SIG-M5 (cell line): ENCODE measurements around the gene FAM227B.
"Not testable (repeated sequence)": the region's sequence is repeated elsewhere in the genome, so short reads cannot be mapped to it uniquely, and the experiment has no call there.

ENCODE experiments used
- DNase-seq: peaks from one replicate; lab custom pipeline; 2025; lab: John Stamatoyannopoulos, UW

The FAM227B gene

DNA sequence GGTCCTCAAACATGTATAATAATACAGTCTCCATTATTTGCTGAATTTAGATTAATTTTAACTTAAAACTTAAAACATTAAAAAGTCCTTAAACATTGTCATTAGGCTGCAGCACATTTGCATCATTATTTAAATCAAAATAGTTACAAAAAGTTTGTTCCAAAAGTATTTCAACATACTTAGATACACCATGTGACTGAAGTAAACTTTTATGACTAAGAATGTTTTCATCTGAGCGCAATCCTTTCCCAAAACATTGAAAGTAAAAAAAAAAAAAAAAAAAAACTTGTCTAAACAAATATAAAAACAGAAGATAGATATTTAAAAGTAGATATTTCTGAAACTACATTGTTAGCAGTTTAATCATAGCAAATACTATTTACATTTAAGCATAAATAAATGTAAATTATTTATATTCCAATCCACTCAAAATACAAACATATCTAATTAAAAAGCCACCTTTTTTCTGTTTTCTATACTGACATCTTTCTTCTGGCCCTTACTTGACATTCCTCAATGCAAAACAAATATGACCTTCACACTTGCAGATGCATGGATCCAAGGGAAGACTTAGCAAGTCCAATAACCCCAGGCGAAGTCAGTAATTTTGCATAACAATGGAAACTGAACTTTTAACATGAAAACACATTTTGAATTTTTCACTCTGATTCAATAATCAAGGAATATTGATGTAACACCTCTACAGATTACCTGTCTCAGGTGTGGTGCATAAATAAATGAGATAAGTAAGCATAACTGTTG is 10.3 kb downstream of the FAM227B start:
- DNase-seq = no peak

DNA sequence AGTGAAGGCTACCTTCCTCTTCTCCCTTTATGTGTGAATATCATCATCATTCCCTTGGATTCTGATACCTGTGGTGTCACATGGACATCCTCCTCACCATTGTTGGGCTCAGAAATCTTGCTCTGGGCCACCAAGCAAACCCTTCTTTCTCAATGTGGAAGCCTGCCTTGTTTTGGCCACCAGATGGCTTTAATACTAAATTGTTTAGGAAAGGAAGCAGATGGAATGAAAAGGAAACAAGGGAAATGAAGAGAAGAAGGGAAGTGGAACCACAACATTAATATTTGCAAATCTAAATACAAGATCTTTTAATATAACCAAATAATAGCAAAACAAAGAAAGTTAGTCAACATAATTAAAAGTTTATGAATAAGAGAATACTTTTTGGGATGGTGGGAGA is 14.0 kb downstream of the FAM227B start:
- no peak for DNase-seq

DNA sequence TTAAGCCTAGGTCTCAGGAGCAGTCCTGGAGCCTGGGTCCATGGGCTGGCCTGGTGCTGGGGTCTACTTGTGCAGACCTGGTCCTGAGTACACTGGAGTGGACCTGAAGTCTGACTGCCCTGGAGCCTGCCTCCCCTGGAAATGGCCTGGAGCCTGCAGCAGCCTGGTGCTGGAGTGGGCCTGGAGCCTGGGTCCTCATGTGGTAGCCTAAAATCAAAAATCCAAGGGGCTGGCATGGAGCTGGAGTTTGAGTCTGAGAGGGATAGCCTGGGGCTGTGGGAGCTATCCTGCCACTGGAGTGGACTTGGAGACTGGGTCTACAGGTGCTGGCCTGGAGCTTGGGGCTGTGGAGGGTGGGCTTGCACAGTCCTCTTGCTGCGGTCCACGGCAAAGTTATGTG is 15.0 kb downstream of the FAM227B start:
- DNase-seq = no peak

DNA sequence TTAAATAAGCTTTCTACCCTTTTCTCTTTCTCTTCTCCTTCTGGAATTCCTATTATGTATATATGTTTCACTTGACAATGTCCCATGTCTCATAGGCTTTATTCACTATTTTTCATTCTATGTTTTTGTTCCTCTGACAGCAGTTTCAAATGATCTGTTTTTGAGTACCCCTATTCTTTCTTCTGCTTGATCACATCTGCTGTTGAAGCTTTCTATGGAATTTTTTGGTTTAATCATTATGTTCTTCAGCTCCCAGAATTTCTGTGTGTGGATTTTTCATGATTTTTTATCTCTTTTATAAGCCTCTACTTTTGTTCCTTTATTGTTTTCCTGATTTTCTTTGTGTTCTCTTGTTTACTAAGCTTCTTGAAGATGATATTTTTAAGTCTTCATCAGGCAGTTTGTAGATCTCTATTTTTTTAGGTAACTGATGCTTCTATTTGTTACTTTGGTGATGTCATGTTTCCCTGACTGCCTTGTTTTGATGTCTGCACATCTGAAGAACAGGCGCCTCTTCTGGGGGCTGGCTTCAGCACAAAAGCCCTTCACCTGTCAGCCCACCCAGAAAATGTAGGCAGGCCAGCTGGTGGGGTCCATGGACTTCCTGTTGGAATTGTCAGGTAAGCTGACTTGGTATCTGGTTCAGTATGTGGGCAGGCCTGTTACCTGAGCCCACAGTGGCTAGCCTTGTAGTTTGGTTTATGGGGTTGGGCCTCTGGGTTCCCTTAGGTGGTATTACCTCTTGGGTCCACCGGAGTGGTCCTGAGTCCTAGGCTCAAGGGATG is 15.8 kb downstream of the FAM227B start:
- DNase-seq = no peak

DNA sequence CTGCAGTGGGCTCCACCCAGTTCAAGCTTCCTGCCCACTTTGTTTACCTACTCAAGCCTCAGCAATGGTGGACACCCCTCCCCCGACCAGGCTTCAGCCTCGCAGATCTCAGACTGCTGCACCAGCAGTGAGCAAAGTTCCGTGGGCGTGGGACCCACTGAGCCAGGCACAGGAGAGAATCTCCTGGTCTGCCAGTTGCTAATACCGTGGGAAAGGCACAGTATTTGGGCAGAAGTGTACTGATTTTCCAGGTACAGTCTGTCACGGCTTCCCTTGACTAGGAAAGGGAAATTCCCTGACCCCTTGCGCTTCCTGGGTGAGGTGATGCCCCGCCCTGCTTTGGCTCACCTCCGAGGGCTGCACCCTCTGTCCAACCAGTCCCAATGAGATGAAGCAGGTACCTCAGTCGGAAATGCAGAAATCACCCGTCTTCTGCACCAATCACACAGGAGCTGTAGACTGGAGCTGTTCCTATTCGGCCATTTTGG is 27.7 kb downstream of the FAM227B start:
- DNase-seq = not testable (repeated sequence)

DNA sequence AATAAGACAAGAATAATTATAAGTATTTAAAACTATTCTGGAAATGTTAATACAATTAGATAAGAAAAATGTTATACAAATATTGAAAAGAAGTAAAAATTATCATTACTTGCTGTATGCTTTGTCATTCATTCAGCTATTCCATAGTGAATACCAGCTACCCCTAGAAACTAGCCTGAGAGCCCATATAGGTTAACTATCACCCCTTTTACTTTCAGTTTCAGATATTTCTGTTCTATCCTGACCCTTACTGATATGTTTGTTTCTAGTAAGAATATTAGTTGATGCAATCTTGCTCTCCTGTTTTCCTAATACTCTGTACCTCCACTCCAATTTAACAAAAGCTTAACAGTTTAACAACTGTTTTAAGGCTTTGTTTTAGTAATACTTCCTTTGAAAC is 31.6 kb downstream of the FAM227B start:
- no peak for DNase-seq

DNA sequence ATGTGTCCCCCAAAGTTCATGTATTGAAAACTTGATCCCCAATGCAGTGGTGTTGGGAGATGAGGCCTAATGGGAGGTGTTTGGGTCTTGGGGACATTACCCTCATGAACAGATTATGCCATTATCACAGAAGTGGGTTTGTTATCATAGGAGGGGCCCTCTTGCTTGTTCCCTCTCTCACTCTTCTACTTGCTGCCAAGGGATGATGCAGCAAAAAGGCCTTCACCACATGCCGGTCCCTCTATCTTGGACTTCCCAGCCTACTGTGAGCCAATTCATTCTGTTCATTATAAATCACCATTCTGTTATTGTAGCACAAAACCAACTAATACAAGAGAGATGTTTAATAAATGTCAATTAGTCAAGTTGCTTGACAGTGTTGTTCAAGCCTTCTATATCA is 47.2 kb downstream of the FAM227B start:
- no peak for DNase-seq

DNA sequence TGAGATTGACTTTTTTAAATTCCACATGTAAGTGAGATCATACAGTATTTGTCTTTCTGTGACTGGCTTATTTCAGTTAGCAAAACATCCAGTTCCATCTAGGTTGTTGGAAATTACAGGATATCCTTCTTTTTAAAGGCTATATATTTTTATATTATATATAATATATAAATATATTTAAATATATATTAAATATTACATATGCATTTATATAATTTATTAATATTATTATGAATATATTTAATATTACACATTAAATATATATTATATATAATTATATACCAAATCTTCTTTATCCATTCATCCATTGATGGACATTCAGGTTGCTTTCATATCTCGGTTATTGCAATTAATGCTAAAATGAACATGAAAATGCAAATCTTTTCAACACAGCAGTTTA is 49.9 kb downstream of the FAM227B start:
- no peak for DNase-seq

DNA sequence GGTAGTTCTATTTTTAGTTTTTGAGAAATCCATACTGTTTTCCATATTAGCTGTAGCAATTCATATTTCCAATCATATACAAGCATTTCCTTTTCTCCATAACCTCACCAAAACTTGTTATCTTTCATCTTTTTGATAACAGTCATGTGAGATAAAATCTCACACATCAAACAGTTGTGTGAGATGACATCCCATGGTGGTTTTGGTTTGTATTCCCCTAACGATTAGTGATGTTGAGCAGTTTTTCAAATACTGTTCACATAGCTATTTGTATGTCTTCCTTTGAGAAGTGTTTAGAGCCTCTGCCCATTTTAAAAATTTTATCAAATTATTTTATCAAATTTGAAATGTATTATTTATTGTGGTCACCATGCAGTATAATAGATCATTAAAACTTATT is 50.4 kb downstream of the FAM227B start:
- no peak for DNase-seq

DNA sequence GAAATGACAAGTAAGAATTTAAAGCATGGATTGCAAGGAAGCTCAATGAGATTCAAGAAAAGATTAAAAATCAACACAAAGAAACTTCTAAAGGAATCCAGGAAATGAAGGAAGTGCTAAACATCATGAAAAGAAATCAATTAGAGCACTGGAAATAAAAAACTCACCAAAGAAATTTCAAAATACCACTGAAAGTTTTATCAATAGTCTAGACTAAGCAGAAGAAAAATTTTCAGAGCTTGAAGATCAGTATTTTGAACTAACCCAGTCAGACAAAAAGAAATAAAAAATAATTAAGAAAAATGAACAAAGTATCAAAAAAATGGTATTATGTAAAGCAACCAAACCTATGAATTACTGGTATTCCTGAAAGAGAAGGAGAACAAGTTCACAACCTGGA is 60.6 kb downstream of the FAM227B start:
- DNase-seq = no peak

DNA sequence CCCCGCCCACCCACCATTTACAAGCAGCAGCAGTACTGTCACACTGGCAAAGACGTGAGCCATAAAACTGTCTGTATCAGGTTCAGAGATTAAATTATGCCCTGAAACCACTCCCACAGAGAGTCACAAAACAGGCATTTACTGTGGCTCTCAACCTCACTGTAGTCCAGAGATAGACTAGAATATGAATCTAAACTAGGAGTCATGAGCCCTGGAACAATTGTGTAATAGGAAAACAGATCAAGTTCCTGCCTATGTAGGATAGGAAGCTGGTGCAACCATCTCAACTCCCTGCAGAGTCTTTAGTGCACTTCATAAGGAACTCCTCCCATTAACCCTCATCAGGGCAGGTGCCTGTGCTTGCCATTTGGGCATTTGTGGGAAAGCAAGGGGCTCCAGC is 61.7 kb downstream of the FAM227B start:
- DNase-seq = no peak

DNA sequence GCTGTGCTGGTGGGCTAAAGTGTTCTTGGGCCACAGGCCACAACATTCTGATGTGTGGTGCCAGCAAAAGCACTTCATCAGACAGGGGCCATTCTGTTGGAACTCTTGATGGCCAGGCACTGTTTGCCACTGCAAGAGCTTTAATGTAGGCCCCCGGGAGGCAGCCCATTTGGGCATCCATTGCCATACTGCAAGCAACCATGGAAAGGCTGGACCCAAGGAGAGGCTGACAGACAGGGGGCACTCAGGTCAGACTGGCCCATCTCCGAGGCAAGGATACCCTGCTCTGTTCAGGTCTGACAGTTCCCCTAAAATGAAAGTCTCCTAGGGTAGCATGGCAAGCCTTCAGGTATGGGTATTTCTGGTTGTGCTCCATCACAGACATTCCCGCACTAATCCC is 64.2 kb downstream of the FAM227B start:
- no peak for DNase-seq

DNA sequence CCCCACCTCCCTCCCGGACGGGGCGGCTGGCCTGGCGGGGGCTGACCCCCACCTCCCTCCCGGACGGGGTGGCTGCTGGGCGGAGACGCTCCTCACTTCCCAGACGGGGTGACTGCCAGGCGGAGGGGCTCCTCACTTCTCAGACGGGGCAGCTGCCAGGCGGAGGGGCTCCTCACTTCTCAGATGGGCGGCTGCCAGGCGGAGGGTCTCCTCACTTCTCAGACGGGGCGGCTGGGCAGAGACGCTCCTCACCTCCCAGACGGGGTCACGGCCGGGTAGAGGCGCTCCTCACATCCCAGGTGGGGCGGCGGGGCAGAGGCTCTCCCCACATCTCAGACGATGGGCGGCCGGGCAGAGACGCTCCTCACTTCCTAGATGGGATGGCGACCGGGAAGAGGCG is 70.3 kb downstream of the FAM227B start:
- DNase-seq = not testable (repeated sequence)

DNA sequence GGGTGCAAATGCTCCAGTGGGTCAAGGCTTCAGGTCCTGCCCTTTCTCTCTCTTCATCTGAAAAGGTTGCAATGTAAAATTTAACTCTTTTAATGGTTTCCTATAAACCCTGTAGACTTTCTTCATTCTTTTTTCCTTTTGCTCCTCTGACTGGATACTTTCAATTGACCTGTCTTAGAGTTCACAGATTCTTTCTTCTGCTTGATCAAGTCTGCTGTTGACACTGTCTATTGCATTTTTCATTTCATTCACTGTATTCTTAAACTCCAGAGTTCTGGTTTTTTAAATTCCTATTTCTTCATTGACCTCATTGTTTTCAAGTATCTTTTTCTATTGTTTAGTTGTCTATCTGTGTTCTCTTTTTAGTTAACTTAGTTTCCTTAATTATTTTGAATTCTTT is 82.1 kb downstream of the FAM227B start:
- DNase-seq = no peak

DNA sequence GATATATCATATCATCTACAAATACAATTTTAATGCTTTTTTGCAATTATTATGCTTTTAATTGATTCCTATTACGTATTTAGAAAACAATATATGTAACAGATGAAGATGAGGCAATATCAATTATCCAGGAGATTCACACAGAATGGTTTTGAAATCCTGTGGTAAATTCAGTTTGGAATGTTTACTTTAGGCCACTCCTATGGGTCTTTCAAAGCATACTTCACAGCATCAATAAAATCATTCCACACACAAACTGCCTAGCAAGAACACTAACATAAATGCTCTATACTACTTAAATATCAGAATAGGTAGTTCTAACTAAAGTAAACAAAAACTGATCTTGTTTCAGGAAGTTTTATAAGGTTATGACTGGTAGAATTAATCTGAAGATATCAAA is 90.5 kb downstream of the FAM227B start:
- DNase-seq = no peak

DNA sequence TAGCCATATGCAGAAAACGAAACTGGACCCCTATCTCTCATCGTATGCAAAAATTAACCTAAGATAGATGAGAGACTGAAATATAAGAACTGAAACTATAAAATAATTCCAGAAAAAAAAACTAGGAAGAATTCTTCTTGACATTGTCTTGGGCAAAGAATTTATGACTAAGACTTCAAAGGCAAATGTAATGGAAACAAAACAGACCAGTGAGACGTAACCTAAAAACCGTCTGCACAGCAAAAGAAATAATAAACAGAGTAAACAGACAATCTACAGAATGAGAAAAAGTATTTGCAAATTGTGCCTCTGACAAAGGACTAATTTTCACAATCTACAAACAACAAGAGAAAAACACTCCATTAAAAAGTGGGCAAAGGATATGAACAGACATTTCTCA is 92.3 kb downstream of the FAM227B start:
- no peak for DNase-seq

DNA sequence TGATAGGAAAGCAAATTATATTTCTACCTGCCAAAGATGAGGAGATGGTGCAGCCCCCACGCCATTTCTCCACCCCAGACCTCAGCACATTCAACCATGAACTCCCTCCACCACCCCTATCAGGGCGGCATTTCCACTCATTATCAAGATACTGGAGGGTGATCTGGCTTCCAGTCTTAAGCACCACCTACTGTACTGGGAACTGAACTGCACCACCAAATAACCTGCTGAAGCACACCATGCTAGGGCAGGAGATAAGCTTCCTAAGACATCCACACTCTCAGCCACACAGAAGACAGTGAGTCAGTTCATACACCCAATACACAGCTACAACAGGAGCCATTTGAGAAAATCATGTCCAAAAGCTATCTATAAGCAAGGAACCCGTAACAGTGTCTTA is 98.8 kb downstream of the FAM227B start:
- no peak for DNase-seq

DNA sequence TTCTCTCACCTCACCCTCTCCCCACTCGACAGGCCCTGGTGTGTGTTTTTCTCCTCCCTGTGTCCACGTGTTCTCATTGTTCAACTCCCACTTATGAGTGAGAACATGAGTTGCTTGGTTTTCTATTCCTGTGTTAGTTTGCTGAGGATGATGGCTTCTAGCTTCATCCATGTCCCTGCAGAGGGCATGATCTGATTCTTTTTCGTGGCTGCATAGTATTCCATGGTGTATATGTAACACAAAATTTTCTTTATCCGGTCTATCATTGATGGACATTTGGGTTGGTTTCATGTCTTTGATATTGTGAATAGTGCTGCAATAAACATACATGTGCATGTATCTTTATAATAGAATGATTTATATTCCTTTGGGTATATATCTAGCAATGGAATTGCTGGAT is 107.9 kb downstream of the FAM227B start:
- DNase-seq = not testable (repeated sequence)

DNA sequence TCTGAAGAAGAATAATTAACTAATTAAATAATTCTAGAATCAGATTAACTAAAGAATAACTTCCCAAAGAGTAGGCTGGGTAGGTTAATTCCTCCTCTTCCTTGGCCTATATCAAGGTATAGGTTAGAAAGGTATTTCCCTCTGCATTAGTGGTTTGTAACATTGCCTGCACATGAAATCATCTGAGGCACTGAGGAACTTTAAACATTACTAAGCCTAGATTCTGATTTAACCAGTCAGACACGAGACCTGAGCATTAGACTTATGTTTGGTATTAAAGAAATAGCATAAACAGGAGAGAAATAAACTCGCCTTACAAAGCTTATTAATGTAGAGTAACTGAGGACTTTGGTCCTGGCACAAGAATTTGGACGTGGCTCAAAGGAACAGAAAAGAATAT is 113.4 kb downstream of the FAM227B start:
- no peak for DNase-seq

DNA sequence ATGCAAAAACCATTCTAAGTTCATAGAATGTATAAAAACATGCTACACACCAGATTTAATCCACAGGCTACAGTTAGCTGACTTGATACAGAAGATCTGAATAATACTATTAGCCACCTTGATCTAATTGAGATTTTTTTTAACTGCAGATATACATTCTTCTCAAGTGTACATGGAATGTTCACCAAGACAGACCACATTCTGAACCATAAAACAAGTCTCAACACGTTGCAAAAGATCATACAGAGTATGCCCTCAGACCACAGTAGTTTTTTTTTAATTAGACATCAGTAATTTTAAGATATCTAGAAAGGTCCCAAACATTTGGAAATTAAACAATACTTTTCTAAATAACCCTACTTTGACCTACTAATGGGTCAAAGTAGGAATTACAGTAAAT is 114.3 kb downstream of the FAM227B start:
- no peak for DNase-seq

DNA sequence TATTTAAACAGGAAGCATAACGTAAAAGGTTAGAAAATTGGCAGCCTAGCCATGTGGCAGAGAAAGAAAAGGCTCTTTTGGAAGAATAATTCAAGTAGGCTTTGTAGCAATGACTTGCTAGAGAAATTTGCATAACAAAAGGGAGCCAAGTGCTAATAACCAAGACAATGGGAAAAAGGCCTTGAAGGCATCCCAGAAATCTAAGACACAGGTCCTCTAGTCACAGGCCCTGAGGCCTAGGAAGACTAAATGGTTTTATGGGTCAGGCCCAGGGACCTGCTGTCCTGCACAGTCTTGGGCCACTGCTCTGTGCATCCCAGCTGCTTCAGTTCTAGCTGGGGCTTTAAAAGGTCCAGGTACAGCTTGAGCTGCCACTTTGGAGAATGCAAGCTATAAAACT is 119.0 kb downstream of the FAM227B start:
- no peak for DNase-seq

DNA sequence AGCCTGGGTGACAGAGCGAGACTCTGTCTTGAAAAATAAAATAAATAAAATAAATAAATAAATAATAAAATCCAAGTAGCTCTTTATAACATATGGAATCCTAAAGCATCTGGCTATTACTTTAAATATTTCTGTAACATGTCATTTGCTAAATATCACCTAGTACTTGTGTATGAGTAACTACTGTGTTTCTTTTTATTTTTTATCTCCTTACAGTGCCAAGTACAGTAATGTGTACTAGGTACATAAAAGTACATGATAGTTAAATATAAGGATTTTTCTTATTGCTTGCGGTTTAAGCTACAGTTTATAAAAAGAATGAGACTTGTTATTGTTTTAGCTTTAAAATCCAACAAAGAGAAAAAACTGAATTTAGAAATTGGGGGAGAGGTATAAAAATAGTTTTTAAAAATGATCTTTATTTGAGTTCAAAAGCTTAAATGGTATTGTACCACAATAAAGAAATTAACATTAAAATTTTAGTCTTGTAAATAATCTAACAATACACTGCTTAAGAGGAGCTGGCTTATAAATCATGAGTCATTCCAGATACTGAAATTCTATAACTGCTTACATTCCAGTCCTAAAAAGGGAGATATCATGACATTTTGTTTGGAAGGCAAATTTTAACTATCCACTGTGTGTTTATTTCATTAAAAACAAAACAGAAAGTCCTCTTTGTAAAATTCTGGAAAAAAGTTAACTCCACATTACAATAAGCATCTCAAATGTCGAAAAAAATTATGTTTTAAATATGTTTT is 124.4 kb downstream of the FAM227B start:
- no peak for DNase-seq

DNA sequence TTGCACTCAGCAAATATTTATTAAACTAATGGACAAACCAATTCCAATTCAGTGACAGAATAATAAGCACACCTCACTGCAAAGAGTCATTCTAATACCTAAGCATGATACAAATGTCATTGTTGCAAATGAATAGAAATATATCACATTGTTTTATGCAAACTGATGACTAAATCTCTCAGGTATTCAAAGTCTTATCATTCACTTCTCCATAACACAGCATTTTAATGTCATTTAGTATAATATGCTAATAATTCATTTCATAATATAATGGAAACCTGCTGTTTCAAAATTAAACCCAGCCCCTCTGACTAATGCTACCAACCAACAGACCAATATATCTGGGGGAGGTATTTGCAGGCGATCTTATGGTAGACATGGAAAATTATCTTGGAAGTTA is 125.8 kb downstream of the FAM227B start:
- no peak for DNase-seq
